Mucosa of descending colon (tissue), 3 donors: ENCODE measurements around the gene ARRDC2. TPM values are rescaled to one million over a fixed set of nuclear protein-coding genes. Genes with fewer than 3 reads are reported as not detected.

Source experiments
- ATAC-seq: fragments of 200-7000 bp; cut with Tn5 transposase; one replicate; pipeline ENCODE4 v1.9.1; 2020; ENCODE audit warnings: mild to moderate bottlenecking, moderate library complexity
- DNase-seq, 3 donors: peaks; one replicate each; pipeline ENCODE4 v3.0.0-alpha.2; 2020
- H3K36me3 ChIP-seq: fragments of 200-600 bp; one replicate; pipeline ENCODE4 v1.8.0; 2021; ENCODE audit warnings: low read depth, mild to moderate bottlenecking
- H3K4me1 ChIP-seq: fragments of 200-600 bp; one replicate; pipeline ENCODE4 v1.8.0; 2021; ENCODE audit warnings: low read depth, mild to moderate bottlenecking
- H3K4me3 ChIP-seq: fragments of 200-600 bp; one replicate; pipeline ENCODE4 v1.8.0; 2021; ENCODE audit warnings: mild to moderate bottlenecking
- H3K9me3 ChIP-seq: fragments of 200-600 bp; one replicate; pipeline ENCODE4 v1.8.0; 2021; ENCODE audit warnings: mild to moderate bottlenecking
- intact Hi-C, 2 donors: fragments of 100-400 bp; cut with DNase I in 1 of 2; cut with micrococcal nuclease in 1 of 2; formaldehyde crosslinking; loops; one replicate each; pipeline versions ENCODE4 v1.11.0 to v1.11.1; 2022; cut with DNase I, micrococcal nuclease
- total RNA-seq, 3 donors: library from RNA; stranded (reverse); fragmentation: NEBNext Ultra II Directional in 2 of 3; extraction: Animal tissue kit (Norgen Biotek cat#: 25700) in 2 of 3; gene quantifications; one replicate each; pipeline versions ENCODE4 v1.2.1 to v1.2.4, GENCODE V29; 2021 to 2023
- TF ChIP-seq, protein P1 (sequence below): fragments of 200-600 bp; IDR thresholded peaks from one replicate; pipeline ENCODE4 v1.8.0; 2022; ENCODE audit warnings: antibody characterized with exemption, mild to moderate bottlenecking
- donor health status: DM: no; HTN: no; CAD: no; lungs with moderate emphysema.
- donor health status: DM: no; HTN: no; CAD: no.
- donor health status: DM: no; HTN: yes; CAD: no.

ARRDC2 gene
- total RNA-seq, 3 donors from 2014 or later = 26.4 to 31.1 (median 30.8) TPM

DNA sequence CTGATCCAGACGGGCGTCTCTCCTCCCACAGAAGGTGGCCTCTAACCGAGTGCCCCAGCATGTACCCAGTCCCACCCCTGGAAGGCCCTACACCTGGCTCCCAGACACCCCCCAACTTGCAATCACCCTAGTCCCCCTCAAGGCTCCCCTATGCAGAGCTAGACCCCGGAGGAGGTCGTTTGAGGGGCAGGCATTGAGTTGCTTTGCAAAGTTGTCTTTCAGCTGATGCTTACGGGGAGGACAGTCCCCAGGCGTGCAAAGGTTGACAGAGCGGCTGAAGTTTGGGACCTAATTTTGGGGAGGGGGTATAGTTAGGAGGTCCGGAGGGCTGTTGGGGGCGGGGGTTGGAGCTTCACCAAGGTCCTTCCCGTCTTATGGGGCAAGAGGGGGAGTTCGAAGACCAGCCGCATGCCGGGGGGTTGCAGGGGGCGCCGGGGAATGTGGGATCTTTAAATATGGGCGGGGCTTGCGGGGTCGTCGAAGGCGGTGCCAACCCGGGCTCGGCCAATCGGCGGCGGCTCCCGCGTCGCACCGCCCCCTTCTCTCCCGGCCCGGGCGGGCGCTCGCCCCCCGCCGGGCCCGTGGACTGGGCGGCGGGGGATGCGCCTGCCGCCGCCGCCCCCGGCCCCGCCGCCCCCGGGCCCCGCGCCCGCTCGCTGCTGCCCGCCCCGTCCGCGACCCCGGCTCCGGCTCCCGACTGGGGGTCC lies 41.3 kb upstream of the ARRDC2 start, which contains the start of gene KCNN1:
TSS of gene KCNN1 (plus strand) at position 558 of the 707 bp plus-strand sequence. CDS start 6,782 bp downstream, outside the sequence.
- TF ChIP-seq, protein P1, sequence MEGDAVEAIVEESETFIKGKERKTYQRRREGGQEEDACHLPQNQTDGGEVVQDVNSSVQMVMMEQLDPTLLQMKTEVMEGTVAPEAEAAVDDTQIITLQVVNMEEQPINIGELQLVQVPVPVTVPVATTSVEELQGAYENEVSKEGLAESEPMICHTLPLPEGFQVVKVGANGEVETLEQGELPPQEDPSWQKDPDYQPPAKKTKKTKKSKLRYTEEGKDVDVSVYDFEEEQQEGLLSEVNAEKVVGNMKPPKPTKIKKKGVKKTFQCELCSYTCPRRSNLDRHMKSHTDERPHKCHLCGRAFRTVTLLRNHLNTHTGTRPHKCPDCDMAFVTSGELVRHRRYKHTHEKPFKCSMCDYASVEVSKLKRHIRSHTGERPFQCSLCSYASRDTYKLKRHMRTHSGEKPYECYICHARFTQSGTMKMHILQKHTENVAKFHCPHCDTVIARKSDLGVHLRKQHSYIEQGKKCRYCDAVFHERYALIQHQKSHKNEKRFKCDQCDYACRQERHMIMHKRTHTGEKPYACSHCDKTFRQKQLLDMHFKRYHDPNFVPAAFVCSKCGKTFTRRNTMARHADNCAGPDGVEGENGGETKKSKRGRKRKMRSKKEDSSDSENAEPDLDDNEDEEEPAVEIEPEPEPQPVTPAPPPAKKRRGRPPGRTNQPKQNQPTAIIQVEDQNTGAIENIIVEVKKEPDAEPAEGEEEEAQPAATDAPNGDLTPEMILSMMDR = no peak
- Histone ChIP-seq H3K36me3 (no peaks in the 10 kb centered on the region), H3K9me3 (no peaks in the 10 kb centered on the region), H3K4me3 (no peak within 1 kb of the TSS), H3K4me1 (no peaks in the 10 kb centered on the region)
- no peak for ATAC-seq
- intact Hi-C loops = no loop called here
- DNase-seq = no peak

DNA sequence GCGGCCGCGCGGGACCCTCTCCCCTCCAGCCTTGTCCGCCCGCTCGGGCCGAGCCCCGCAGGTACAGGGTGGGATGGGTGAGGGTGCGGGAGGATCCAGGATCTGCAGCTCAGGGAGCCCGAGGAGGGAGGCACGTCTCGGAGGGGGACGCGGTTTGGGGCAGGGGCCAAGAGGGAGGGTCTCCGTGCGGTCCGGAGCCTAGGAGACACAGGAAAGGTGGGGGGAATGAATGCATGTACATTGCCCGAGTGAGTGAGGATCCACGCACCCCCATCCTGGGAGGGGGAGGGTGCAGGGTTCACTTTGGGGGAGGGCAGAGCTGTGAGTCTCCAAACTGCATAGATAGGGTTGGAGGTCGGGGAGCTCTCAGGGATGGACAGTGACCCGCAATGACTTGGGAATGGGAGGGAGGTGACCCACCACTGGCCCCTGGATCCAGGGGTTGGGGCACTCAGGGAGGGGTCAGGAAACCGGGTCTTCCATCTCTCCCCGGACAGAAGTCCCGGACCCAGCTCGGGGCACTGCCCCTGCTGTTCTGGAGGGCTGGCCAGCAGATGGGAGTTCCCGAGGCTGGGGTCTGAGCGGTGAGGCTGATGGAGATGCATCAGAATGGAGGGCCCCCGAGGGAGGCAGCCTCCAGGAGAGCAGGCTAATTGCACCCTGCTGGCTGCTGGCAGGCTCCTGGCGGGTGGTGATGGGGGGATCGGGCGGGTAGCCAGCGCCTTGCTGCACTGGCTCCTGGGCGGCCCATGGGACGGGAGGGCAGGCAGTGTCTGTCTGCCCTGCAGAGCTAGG lies 40.5 kb upstream of the ARRDC2 start:
- intact Hi-C loops = no loop called here
- no peaks in the 10 kb centered on the region for H3K4me1 ChIP-seq
- DNase-seq (no peak), ATAC-seq (no peak)
- H3K4me3 ChIP-seq = no peak overlapping the region
- no peaks in the 10 kb centered on the region for H3K36me3 ChIP-seq
- H3K9me3 ChIP-seq = no peaks in the 10 kb centered on the region
- TF ChIP-seq, protein P1 = no peak

DNA sequence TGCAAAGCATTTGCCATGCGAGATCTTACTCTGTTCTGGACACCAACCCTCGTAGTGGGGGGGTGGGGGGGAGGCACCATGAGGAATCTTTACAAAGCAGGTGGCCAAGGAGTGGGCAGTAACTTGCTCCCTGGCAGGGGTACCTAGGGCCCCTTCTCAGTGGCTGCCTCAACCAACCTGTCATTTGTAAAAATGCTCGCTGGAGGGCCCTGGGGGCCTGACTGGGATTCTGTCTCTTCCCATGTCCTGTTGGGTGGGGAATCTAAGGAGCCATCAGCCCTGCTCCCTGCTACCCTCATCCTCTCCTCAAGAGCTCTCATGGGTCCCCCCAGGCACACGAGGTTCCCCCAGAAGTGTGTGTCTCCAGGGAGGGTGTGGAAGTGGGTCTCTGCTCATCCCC lies 39.6 kb upstream of the ARRDC2 start:
- no peak for DNase-seq
- H3K4me3 ChIP-seq = no peak overlapping the region
- ATAC-seq = no peak
- intact Hi-C loops = no loop called here
- H3K4me1 ChIP-seq = no peaks in the 10 kb centered on the region
- H3K36me3 ChIP-seq = no peaks in the 10 kb centered on the region
- TF ChIP-seq, protein P1 = no peak
- H3K9me3 ChIP-seq = no peaks in the 10 kb centered on the region

DNA sequence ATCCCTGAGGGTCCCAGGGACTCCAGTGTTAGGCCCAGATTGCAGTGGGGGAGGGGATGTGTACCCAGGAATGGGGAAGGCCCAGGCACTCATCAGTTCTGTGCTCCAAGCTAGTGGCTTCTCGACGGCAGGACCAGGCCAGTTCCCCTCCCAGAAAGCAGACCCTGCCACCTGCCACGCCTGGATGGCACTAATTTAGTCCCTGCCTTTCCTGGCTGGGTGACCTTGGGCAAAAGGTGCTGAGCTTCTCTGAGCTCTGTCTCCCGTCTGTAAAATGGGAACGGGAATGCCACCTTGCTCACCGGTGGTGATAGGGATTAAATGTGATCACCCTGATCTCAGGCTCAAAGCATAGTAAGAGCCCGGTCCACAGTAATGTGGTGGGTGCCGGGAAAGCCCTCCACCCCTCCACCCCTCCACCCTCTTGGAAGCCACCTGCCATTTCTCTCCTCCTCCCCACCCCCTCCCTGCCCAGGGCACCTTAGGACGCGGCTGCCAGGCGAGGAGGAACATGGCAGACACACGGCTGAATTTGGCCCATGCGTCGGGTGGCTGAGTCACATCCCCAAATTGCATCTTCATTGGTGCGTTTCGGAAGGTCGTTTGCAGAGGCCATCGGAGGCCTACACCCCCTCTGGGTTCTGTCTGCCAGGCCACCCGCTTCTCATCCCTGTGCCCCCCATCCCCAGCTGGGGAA lies 38.7 kb upstream of the ARRDC2 start:
- no peak overlapping the region for H3K4me3 ChIP-seq

DNA sequence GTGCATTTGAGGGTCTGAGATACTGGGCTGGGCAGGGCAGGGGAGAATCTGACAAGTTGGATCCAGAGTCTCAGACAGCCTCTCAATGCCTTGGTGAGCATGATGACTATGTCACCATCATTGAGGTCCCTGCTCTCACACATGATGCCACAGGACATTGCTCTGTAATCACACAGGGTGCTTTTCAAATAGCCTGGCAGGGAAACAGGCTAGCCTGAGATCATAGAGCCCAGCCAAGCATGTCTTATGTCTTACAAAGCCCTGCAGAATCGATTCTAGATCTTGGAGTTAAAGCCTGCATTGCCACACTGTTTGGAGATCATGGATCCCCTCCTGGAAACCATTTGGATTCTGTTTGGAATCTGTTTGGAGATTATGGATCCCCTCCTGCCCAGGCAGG lies 35.7 kb upstream of the ARRDC2 start:
- Histone ChIP-seq H3K9me3 (no peaks in the 10 kb centered on the region), H3K4me1 (no peaks in the 10 kb centered on the region), H3K36me3 (no peaks in the 10 kb centered on the region), H3K4me3 (no peak overlapping the region)
- ATAC-seq = no peak
- intact Hi-C loops = no loop called here
- DNase-seq = no peak
- TF ChIP-seq, protein P1 = no peak

More for the DNA sequence above, 38.7 kb upstream of the ARRDC2 start:
- H3K4me1 ChIP-seq = no peaks in the 10 kb centered on the region
- no peaks in the 10 kb centered on the region for H3K9me3 ChIP-seq
- ATAC-seq (no peak), DNase-seq (no peak)
- H3K36me3 ChIP-seq = no peaks in the 10 kb centered on the region
- intact Hi-C loops = no loop called here
- TF ChIP-seq, protein P1 = no peak
